Left cardiac atrium (tissue), 4 donors: Measurements from ENCODE around the gene OPTN. TPM values are rescaled to one million over a fixed set of nuclear protein-coding genes. Genes with fewer than 3 reads are reported as not detected.
"Not testable (repeated sequence)": the region's sequence is repeated elsewhere in the genome, so short reads cannot be mapped to it uniquely, and the experiment has no call there.

Experiments used
- ATAC-seq, 2 donors: fragments of 200-7000 bp; cut with Tn5 transposase; one replicate each; pipeline ENCODE4 v1.9.1; 2020; ENCODE audit warnings: mild to moderate bottlenecking in 2 of 2, moderate library complexity in 2 of 2
- DNase-seq: peaks from one replicate; pipeline ENCODE4 v3.0.0-alpha.2; 2020
- intact Hi-C, 2 donors: fragments of 100-400 bp; cut with DNase I; formaldehyde crosslinking; loops; one replicate each; pipeline versions ENCODE4 v1.14.1 to v1.15.1; 2022 to 2023
- total RNA-seq, 2 donors: library from RNA; stranded (reverse); fragmentation: NEBNext Ultra II Directional; extraction: Animal tissue kit (Norgen Biotek cat#: 25700); gene quantifications; one replicate each; pipeline ENCODE4 v1.2.1, GENCODE V29; 2021
- donor health status: DM: no; HTN: yes; CAD: no.
- donor health status: DM: no; HTN: yes; CAD: no; lungs with severe emphysema.
- donor health status: DM: yes; HTN: yes; CAD: no.
- donor health status: Dilated cardiomyopathy.

The OPTN gene
- total RNA-seq, 2 donors from 2014 or later, result 95.1 to 123 TPM

DNA sequence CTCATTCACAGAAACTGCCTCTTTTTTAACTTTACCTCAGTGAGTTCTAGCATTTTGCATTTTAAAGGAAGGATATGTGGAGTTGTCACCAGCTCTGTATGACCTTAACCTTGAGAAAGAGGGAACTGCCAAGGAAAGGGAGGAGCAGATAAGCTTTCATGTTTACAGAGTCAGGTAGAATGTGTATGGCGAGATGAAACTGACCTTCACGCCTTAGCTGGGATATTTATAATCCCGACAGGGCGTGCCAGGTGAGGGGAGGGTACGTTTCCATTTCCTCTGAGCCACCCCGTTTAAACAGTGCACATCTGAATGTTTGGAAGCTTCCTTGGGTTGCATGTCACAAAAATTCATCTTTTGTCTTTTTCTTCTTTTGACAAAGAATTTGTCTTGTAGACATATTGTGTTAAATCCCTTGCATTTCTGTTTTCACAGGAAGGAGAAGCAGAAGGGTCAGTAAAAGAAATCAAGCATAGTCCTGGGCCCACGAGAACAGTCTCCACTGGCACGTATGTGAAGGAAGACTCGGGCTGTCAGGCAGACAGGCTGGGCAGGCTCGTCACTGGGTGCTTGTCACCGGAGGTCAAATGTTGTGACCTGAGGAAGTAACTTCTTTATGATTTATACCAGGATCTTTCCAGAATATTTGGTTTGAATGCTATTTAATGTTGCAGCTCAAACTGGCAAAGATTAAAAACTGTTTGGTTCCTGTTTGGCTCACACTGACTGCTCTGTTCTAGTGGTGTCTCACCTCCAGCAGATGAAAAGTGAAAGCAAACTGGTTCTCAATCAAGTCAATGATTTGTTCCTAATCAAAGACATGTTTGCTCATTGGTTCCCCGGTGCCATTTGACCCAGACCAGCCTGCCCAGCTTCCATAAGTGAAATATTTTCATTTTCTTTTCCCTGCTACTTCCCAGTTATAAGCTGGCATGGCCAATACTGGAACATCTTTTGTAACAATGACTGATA lies 16.2 kb downstream of the OPTN start:
- ATAC-seq (peak; percentile 49 to 51), DNase-seq (no peak)
- intact Hi-C loops, result no loop called here

DNA sequence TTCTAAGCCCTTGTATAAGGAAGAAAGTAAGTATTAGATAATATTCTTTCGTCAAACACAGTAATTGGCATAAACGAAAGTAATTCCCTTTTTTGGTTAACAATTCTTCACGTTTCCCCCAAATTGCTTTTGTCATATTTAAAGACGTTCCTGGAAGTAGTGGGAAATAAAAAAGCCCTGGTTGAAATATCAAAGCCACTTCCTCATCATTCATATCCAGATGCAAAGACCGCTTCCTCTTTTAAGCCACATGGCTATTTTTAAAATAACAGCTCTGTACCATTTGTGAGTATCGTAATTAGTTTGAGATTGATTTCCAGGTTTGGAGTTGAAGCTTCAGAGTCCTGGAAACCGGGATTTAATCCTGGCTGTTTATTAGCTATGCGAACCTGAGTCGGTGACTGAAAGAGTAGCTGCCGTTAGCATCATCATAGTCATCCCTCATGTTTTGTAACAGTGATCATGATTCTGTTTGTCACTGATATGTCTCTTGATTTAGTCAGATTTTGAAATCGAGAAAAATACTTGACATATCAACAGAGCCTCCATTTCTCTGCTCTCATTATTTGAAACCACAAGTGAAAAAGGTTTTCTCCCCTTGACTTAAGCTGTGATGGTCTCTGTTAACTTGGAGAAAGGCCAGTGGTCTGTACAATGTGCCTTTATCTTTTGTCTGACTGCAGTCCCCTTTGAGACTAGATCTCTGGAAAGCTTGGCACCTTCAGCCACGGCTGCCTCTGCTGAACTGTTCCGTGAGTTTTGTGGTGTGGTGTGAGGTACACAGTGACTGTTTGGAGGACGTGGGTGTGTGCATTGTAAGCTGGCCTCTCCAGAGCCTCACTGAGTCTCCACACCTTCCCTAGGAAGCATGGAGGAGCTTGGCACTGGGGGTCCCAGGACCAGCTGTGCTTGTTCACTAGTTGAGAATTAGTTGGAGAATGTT lies 18.1 kb downstream of the OPTN start:
- DNase-seq (no peak), ATAC-seq (peak; percentile 27 to 55)
- intact Hi-C loops, result no loop called here

DNA sequence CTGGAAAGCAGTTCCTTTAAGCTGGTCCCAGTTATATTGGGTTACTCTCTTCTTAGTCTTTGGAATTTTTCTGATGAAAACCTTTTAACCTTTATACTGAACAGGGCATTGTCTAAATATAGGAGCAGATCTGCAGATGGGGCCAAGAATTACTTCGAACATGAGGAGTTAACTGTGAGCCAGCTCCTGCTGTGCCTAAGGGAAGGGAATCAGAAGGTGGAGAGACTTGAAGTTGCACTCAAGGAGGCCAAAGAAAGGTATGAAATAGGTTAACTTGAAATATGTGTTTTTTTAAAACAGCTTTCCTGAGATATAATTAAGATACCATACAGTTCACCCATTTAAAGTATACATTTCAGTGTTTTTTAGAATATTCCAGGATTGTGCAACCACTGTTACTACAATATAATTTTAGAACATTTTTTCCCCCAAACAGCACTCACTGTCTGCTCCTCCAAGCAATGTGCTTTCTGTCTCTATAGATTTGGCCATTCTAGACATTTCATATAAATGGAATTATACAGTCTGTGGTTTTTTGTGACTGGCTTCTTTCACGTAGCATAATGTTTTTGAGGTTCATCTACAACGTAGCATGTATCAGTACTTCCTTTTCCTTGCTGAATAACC lies 18.9 kb downstream of the OPTN start:
- DNase-seq (no peak), ATAC-seq (no peak)
- intact Hi-C loops, result no loop called here

DNA sequence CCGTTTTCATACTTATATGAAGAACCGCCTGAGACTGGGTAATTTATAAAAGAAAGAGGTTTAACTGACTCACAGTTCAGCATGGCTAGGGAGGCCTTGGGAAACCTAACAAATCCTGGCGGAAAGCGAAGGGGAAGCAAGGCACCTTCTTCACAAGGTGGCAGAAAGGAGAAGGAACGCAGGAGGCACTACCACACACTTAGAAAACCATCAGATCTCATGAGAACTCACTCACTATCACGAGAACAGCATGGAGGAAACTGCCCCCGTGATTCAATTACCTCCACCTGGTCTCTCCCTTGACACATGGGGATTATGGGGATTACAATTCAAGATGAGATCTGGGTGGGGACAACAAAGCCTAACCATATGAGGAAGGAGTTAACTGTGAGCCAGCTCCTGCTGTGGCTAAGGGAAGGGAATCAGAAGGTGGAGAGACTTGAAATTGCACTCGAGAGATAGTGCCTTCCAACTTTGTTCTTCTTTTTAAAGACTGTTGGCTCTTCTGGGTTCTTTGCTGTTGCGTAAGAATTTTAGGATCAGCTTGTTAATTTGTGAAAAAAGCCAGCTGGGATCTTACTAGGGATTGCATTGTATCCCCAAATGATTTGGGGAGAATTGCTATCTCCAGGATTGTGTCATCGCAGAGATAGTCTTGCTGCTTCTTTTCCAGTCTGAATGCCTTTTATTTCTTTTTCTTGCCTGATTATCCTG lies 21.0 kb downstream of the OPTN start:
- ATAC-seq (peak; percentile 10 to 51), DNase-seq (no peak)
- intact Hi-C loops, result no loop called here

DNA sequence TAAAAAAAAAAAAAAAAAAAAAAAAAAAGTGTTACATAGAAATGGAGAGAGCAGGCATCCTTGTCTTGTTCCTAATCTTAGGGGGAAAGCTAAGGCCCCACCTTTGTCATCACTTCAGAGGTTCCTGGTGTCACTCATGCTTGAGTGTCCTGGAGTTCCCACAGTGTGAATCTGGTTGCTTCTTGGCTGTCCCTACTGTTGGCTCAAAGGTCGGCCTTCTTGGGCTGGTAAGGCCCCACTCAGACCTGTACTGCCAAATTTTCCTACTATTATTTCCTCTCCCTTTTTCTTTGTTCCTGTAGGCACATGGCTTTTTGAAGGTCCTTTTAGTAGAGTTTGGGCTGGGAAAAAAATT lies 21.5 kb downstream of the OPTN start:
- peak; percentile 34 for ATAC-seq
- no peak for DNase-seq
- intact Hi-C loops, result no loop called here

DNA sequence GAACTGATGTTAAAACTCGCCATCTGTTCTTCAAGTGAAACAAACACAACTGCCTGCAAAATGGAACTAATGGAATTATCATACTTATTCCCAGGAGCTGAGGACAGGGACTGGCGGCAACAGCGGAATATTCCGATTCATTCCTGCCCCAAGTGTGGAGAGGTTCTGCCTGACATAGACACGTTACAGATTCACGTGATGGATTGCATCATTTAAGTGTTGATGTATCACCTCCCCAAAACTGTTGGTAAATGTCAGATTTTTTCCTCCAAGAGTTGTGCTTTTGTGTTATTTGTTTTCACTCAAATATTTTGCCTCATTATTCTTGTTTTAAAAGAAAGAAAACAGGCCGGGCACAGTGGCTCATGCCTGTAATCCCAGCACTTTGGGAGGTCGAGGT lies 36.7 kb downstream of the OPTN start:
- DNase-seq (no peak), ATAC-seq (no peak)
- intact Hi-C loops, result no loop called here

DNA sequence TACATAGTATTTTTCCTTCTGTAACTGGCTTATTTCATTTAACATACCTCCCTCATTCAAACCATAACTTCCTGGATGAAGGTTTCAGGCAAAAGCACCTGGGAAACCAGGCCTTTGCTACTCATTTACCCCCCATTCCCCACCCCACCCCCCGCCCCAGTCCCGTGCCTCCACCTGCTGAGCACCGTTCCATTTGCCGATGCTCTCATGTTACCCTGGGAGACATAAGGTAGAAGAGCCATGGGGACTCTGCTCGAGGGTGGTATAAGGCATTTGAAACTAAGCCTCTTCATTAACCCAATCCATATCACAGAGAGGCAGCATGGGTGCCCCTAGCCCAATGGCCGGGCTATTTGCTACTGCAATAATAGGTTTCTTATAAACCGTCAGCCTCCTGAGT lies 39.2 kb downstream of the OPTN start:
- DNase-seq, result no peak
- no peak for ATAC-seq
- intact Hi-C loops, result no loop called here

DNA sequence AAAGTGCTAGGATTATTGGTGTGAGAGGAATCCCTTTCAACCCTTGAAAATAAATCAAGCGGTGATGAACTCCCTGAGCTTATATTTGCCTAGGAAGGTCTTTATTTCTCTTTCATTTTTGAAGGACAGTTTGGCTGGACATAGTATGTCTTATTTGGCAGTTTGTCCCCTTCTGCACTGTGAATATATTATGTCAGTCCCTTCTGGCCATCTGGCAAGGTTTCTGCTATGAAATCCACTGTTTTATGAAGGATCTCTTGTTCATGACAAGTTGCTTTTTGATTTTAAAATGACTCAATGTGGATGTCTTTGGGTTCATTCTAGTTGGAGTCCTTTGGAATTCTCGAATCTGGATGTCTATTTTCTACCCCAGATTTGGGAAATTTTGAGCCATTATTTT lies 39.7 kb downstream of the OPTN start:
- intact Hi-C loops, result no loop called here
- DNase-seq, result no peak
- ATAC-seq, result no peak

DNA sequence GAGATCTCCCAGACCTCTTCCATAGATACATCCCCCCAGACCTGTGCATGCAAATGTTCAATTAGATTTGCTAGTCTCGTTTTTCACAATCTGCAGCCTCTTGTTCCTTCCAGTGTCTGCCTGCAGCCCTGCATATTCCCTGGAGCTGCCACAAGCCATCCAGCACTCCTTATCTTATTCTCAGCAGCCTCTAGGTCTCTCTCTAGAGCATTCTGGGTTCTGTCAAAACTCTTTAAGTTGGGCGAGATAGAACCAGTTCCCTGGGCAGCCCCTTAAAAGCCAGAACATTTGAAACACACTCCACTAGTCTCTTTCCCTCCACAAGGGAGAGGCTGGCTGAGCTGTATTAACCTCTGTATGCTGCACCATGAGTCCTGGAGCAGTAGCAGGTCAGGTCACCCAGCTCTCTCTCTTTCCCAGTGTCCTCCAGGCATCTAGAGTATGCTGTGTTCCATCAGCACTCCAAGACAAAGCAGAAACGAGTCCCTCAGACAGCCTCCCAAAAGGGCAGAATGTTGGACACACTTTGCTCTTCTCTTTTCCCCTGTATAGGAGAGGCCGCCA lies 40.7 kb downstream of the OPTN start:
- intact Hi-C loops, result no loop called here
- ATAC-seq, result no peak
- DNase-seq, result no peak

DNA sequence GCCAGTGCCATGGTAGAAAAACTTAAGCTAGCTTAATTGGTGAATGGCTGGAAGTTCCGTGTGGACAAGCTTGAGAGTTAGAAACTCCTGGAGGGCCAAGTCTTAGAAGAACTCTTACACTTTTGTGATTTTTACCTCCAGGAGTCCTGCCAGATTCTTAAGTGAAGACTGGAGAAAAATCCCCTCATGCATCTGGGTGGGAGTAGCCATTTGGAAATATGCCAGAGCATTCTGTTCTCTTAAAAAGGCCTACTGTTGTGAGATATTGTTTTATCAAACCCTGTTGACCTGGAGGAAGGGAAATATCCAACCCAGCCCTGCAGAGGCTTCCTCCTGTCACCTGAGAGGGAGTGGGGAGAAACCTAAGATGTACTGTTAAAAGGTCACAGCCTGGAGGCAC lies 43.8 kb downstream of the OPTN start:
- intact Hi-C loops, result no loop called here
- ATAC-seq, result no peak
- DNase-seq, result no peak

DNA sequence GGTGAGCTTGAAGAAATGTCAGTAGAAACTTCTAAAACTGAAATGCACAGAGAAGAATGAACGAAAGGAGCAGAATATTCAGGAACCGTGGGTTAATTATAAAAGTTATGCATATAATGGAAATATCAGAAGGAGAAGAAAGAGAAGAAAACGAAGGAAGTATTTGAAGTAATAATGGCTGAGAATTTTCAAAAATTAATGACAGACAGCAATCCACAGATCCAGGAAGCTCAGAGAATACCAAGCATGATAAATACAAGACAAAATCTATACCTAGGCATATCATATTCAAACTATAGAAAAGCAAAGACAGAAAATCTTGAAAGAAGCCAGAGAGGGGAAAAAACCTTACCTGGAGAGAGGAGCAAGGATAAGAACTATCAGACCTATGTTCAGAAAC lies 44.9 kb downstream of the OPTN start:
- ATAC-seq (no peak), DNase-seq (no peak)
- intact Hi-C loops, result no loop called here

DNA sequence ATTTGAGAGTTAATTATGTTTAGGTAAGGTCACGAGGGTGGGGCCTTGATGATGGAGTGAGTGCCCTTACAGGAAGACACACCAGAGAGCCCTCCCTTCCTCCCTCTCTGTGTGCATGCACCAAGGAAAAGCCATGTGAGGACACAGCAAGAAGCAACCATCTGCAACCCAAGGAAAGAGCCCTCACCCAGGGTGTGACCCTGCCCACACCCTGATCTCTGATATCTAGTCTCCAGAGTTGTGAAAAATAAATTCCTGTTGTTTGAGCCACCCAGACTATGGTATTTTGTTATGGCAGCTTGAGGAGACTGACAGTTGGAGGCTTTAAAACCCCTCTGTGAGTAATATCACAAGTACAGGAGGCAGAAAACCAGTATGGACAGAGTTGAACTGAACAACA lies 46.4 kb downstream of the OPTN start:
- intact Hi-C loops, result no loop called here
- no peak for ATAC-seq
- DNase-seq, result no peak

DNA sequence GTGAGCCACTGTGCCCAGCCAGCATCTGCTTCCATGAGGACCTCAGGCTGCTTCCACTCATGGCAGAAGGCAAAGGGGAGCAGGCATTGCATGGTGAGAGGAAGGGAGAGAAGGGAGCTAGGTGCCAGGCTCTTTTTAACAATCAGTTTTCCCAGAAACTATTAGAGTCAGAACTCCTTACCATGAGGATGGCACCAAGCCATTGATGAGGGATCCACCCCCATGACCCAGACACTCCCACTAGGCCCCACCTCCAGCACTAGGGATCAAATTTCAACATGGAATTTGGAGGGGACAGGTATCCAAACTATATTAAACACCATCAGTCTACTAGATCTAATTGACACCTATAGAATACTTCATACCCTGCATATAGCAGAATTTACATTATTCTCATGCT lies 47.2 kb downstream of the OPTN start:
- DNase-seq (no peak), ATAC-seq (no peak)
- intact Hi-C loops, result no loop called here

DNA sequence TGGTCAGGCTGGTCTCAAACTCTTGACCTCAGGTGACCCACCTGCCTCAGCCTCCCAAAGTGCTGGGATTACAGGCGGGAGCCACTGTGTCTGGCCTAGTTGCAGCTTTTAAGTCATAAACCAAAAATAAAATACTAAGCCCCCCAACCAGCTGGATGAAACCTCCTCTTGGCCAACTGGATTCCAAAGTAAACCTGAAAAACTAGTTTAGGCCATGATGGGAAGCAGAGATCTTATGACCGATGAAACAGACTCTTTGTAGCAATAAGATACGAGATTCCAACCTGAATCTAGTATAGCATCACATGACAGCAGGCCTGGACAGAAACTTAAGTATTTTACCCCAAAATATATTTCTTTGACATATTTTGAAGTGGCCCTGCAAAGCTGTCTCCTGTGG lies 52.3 kb downstream of the OPTN start:
- ATAC-seq, result no peak

DNA sequence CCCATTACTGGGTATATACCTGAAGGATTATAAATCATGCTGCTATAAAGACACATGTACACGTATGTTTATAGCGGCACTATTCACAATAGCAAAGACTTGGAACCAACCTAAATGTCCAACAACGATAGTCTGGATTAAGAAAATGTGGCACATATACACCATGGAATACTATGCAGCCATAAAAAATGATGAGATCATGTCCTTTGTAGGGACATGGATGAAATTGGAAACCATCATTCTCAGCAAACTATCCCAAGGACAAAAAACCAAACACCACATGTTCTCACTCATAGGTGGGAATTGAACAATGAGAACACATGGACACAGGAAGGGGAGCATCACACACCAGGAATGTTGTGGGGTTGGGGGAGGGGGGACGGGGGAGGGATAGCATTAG lies 55.9 kb downstream of the OPTN start:
- DNase-seq, ATAC-seq, intact Hi-C loops: not testable (repeated sequence)

More for the DNA sequence above, 52.3 kb downstream of the OPTN start:
- no peak for DNase-seq
- intact Hi-C loops, result no loop called here

DNA sequence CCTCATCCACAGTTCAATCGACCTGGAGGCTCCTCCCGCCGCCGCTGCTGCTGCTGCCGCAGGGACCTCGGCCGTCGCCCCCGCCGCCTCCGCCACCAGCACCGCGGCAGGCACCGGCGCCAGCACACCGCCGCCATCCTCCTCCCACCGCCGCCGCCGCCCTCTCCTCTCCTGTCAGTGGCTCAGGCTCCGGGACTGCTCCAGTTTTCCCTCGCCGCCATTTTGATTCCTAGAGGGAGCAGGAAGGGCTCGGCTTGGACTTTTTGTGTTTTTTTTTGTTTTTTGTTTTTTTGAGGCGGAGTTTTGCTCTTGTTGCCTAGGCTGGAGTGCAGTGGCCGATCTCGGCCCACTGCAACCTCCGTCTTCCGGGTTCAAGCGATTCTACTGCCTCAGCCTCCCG lies 58.4 kb downstream of the OPTN start:
- no peak for DNase-seq
- intact Hi-C loops, result no loop called here

DNA sequence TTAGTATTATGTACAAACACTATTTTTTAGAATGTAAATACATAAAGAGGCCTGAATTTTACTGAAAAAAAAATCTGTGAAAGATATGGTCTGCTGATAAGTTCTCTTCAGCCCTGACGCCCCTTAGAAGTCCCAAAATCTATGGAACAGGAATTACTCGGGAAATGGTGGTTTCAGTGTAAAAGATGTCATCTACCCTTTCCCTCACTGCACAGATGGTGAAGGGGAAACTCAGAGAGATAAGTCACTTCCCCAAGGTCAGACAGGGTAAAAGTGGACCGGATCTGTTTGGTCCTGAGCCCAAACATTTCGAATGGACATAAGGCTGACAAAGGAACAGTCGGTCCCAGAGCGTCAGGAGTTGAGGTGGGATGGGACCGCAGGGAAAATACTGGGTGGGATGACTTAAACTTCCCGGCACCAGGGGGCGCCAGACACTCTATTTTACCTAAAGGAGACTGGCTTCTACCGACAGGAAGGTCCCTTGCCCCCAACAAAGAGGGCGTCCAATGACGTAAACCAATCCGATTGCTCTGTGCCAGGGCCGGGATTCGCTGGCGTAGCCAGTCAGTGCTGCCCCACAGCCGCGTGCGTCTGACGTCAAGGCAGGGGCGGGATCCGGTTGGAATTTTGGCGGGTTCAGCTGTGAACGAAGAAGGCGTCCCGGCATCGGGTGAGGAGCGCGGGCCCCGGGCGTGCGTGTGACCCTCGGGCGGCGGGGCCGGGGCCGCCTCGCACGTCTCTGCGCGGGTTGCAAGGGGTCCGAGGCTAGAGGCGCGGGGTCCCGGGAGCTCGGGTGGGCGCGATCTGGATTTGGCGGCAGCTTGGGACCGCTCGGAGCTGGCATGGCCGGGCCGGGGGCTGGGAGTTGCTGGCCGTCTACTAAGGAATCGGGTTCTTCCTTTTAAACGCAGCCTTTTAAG lies 61.2 kb downstream of the OPTN start, which contains the start of gene MCM10:
Gene MCM10, plus strand, starts transcription at position 625 of the 923 bp plus-strand sequence. CDS start 2,645 bp downstream, outside the sequence.
- intact Hi-C loops, result loop anchor here (1.0 to 10.0 kb wide), 5 partner anchors 124 to 376 kb away; no protein-coding TSS in a partner anchor
- ATAC-seq (peak; percentile 100), DNase-seq (peak; percentile 98)

More for the DNA sequence above, 58.4 kb downstream of the OPTN start:
- no peak for ATAC-seq
